ENCODE measurements around the gene OGG1.
A peak's percentile ranks its signal among the peaks of the same experiment; 100 is the strongest.

Gene OGG1

GRCh38 chr3:9786209-9786739, 36.5 kb downstream of the OGG1 start:
- DNase-seq (ENCODE audit: low read depth) = no peak

- DNase-seq (ENCODE audit: low read depth) = no peak
These were observed 37.3 kb downstream of the OGG1 start for GRCh38 chr3:9786825-9787669.

GRCh38 chr3:9787714-9788113, 38.0 kb downstream of the OGG1 start:
- no peak for DNase-seq (ENCODE audit: low read depth)

GRCh38 chr3:9791127-9791526, 41.4 kb downstream of the OGG1 start:
- DNase-seq (ENCODE audit: low read depth) = no peak

- DNase-seq (ENCODE audit: low read depth) = no peak
These were observed 42.1 kb downstream of the OGG1 start for GRCh38 chr3:9791790-9792404.

- DNase-seq (ENCODE audit: low read depth) = peak; percentile 89
These were observed 42.8 kb downstream of the OGG1 start, which contains the start of the genes ARPC4 and TADA3 for GRCh38 chr3:9792405-9793160. TSS of gene ARPC4 (plus strand) at chr3:9793082. CDS start at chr3:9793122, 40 bp downstream. TSS of gene TADA3 (minus strand) at chr3:9792473. CDS start at chr3:9791466, 1,007 bp downstream.

- no peak for DNase-seq (ENCODE audit: low read depth)
These were observed 43.5 kb downstream of the OGG1 start for GRCh38 chr3:9793161-9793781.

GRCh38 chr3:9794400-9794799, 44.6 kb downstream of the OGG1 start:
- DNase-seq (ENCODE audit: low read depth) = no peak

GRCh38 chr3:9795207-9795606, 45.5 kb downstream of the OGG1 start:
- DNase-seq (ENCODE audit: low read depth) = no peak

- DNase-seq (ENCODE audit: low read depth) = no peak
These were observed 47.6 kb downstream of the OGG1 start for GRCh38 chr3:9797196-9797945.

GRCh38 chr3:9800529-9800928, 50.8 kb downstream of the OGG1 start:
- no peak for DNase-seq (ENCODE audit: low read depth)

- no peak for DNase-seq (ENCODE audit: low read depth)
These were observed 53.7 kb downstream of the OGG1 start for GRCh38 chr3:9803494-9803893.

- DNase-seq (ENCODE audit: low read depth) = no peak
These were observed 55.2 kb downstream of the OGG1 start for GRCh38 chr3:9804996-9805395.

GRCh38 chr3:9806137-9806536, 56.4 kb downstream of the OGG1 start:
- DNase-seq (ENCODE audit: low read depth) = no peak

Data from stimulated activated CD8-positive, alpha-beta memory T cell treated with anti-CD3 and anti-CD28 coated beads, Interleukin-12 subunit alpha, Interleukin-12 subunit beta, amount 100 ng/mL, for 4 hours (primary cell).